HG03066 (cell line): ENCODE results near the gene TMPRSS9.

Experiments used
- ATAC-seq: cut with Tn5 transposase; IDR thresholded peaks from one replicate; pipeline ENCODE4 v1.9.1; 2021; ENCODE audit warnings: low read depth; ENCODE audit not compliant: unreplicated experiment

Gene TMPRSS9

DNA sequence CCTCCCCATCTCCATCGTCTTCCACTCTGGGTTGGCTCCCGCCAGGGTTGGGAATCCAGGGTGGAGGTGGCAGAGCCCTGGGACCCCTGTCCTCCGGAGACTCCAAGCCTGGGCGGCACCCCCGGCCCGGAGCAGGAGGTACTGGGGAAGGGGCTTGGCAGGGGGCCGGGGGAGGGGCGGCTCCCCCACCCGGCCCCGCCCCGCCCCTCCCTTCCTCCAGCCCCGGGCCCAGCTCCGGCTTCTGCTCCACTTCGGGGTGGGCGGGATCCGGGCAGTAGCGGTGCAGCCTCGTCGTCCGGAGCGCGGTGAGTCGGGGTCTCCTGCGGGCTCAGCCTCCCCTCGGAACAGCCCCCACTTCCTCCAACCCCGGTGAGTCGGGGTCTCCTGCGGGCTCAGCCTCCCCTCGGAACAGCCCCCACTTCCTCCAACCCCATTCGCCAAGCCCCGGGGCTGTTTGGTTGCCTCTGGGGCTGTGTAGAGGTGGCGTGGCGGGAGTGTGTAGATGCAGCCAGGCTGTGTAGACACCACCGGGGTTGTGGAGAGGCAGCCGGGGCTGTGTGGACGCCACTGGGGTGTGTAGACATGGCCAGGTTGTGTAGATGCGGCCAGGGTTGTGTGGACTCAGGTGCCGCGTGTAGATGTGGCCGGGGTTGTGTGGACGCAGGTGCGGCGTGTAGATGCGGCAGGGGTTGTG lies at the start of gene TMPRSS9:
Gene TMPRSS9 (plus strand): TSS at position 274 of the 694 bp plus-strand sequence. CDS start 29,521 bp downstream, outside the sequence.
- no peak for ATAC-seq

DNA sequence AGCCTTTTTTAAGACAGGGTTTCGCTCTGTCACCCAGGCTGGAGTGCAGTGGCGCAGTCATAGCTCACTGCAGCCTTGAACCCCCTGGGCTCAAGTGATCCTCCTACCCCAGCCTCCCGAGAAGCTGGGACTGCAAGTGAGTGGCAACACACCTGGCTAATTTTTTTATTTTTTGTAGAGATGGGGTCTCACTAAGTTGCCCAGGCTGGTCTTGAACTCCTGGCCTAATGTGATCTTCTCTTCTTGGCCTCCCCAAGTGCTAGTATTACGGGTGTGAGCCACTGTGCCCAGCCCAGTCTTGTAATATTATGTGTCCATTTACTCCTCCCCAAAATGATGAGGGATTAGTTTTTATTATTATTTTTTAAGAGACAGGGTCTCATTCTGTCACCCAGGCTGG lies 49.0 kb upstream of the TMPRSS9 start:
- no peak for ATAC-seq

DNA sequence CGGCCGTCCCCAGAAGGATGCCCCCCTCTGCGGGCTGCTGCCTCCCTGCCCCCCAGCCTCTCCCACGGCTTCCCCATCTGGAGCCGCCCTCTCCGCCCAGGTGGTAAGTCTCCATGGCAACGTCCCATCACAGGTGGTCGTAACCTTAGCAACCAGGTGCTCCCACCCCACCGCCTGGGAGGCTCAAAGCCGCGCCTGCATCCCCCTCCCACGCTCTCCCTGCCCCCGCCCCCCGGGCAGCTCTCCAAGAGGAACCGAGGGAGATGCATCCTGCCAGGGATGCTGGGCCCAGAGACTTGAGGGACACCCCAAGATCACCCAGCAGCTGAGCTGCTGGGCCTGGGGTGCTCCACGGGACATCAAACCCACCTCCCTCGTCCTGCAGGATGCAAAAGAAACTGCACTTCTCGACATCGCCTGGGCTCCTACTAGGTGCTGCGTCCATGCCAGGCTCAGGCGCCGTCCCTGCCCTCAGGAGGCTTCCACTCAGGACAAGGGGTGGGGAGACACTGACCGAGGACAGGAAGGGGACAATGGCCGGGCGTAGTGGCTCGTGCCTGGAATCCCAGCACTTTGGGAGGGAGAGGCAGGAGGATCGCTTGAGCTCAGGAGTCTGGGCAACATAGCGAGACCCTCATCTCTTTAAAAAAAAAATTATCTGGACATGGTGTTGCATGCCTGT lies 47.1 kb upstream of the TMPRSS9 start:
- ATAC-seq = no peak

DNA sequence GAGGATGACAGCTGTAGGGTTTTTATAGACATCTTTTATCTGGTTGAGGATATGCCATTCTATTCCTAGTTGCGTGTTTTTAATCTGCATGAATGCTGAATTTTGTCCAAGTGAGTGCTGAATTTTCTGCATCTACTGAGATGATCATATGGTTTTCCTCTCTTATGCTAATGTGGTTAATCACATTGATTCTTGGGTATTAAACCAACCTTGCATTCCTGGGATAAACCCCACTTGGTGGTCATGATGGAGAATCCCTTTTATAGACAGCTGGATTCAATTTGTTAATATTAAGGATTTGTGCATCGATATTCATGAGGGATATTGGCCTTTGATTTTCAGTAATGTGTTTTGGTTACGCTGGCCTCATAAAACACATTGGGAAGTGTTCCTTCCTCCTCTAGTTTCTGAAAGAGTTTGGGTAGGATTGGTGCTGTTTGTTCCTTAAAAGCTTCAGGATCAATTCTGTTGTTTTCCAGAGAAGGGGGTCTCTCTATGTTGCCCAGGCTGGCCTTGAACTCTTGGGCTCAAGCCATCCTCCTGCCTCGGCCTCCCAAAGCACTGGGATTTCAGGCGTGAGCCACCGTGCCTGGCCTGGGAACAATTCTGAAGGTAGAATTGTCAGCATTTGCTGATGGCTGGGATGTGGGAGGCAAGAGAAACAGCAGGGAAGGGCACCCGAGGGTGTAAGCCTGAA lies 44.8 kb upstream of the TMPRSS9 start:
- ATAC-seq = no peak

DNA sequence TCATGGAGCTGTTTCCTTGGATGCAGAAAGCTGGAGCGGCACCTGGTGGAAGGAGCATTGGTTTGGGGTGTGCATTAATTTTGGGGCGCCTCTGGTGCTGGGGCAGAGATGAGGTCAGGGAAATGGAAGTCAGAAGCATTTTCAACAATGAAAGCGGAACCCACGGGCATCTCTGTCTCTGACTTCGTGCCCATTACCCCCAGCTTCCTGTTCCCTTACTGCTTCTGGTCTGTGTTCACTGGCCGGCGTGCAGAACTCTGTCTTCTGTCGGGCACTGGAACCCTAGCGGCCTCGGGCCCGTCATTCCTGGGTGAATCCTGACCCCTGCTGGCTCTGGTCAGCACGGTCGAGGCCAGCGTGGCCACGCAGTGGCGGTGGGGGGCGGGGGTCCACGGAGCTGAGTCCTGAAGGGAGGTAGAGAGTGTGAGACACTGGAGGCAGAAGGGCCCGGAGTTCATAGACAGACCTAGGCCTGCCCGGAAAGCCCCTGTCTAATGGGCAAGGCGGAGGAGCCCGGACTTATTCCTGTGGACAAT lies 44.2 kb upstream of the TMPRSS9 start:
- ATAC-seq = no peak

DNA sequence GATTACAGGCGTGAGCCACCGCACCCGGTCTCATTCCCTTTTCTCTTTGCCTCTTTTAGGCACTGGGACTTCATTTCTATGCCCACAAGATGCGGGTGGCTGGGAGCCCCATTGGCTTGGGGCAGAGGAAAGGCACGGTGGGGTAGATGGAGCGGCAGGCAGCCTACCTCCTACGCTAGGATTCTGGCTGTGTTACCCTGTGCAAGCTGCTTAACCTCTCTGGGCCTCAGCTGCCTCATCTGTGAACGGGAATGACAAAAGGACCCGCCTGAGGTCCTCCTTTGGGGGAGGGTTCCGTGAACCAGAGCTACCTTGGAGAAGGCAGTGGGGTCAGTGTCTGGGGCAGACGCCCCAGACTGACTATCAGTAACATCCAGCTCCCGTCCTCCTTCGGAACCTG lies 42.8 kb upstream of the TMPRSS9 start:
- no peak for ATAC-seq

DNA sequence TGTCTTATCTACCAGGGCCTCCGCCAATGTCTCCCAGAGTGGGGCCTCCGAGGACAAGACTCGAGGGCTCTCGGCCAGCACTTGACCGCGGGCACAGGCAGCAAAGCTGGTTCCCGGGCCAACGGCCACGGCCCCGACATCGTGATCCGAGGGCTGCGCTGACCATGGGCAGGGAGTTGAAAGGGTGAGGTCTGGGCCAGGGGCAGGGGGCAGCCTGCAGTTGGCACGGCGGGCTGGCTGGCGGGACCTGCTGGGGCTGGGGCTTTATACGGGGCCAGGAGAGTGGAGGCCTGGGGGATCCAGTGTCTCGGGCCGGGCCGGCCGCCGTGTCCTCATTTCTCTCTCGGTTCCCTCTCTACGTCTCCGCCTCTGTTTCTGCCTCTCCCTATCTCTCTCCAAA lies 42.3 kb upstream of the TMPRSS9 start:
- ATAC-seq = no peak

DNA sequence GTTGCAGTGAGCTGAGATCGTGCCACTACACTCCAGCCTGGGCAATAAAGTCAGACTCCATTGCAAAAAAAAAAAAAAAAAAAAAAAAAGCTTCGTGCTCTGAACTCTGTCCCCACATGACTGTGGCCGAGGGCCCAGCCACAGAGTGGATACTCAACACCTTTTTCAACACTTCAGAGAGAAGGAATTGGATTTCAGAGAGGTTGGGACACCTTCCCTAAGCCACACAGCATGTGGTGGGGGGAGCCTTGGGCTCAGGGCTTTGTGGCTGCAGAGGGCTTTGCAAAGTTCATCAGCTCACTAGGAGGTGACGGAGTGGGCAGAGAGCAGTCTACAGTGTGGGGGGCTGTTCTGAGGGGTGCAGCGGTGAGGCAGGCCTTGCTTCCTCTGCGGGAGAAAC lies 41.1 kb upstream of the TMPRSS9 start:
- no peak for ATAC-seq

DNA sequence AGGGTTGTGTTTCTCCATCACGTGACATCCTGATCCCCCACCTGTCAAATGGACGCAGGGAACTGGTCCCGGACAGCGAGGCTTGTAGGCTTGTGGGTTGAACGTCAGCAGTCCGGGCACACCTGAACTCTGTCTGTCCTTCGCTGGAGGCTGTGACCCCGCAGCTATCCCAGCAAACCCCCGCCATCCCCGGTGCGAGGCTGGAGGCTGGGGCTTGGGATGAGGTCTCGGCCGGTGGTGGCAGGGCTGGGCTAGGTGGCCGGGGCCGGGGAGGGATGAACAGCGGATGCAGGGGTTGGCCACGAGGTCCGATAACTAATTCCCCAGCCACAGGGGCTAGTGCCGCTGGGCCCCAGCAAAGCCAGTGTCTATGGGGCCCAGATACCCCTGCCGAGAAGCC lies 40.5 kb upstream of the TMPRSS9 start:
- no peak for ATAC-seq

DNA sequence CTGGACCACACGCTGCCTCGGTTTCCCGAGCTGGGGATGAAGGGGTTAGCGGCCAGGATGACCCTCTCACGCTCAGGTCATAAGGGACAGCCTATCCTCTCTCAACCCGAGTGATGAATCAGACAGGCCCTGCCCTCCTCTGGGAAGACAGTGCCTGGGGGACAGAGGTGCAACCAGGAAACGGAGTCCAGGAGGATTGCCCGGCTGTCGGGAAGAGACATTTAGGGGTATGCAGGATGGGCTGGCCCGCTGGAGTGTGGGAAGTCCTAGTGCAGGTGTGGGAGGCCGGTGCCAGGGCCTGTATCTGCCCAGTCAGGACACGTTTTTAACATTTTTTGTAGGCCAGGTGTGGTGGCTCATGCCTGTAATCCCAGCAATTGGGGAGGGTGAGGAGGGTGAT lies 40.0 kb upstream of the TMPRSS9 start:
- no peak for ATAC-seq

DNA sequence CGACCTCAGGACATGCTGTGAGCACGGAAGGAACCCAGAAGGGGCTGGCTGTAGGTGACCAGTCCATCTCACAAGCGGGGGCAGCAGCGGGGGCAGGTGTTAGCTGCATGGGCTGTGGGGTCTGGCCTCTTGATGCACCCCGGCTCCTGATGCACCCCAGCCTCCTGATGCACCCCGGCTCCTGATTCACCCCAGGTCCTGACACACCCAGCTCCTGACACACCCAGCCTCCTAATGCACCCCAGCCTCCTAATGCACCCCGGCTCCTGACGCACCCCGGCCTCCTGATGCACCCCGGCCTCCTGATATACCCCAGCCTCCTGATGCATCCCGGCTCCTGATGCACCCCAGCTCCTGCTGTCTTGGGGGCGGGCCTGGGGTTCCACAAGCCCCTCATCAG lies 39.1 kb upstream of the TMPRSS9 start:
- ATAC-seq = no peak

DNA sequence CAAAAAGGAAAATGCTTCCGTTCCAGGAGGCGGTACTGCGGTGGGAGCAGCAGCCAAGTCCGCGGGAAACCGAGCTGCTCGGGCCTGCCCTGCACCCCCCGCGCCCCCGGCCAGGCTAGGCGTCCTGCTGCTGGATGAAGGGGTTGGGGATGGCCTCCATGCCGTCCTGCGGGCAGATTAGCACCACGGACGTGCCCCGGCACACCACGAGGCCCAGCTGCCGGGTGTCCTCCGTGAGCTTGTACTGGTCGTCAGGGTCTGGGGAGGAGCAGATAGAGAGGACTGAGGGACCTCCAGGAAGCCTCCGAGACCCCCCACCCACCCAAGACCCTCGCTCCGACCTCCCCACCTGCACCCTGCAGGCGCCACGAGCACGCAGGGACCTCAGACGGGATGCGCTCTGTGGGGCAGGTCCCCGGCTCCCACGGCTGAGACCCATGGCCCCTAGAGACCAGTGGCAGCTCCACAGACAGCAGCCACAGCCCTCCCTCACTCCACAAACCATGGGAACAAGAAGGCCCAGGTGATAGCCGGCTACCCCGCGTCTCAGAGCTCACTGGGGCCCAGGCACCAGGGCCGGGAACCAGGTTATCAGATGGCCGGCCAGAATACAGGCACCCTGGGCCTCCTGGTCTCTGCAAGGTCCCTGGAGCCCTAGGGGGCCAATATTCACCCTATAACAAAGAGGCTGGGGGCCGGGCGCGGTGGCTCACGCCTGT lies 38.3 kb upstream of the TMPRSS9 start:
- ATAC-seq = no peak

DNA sequence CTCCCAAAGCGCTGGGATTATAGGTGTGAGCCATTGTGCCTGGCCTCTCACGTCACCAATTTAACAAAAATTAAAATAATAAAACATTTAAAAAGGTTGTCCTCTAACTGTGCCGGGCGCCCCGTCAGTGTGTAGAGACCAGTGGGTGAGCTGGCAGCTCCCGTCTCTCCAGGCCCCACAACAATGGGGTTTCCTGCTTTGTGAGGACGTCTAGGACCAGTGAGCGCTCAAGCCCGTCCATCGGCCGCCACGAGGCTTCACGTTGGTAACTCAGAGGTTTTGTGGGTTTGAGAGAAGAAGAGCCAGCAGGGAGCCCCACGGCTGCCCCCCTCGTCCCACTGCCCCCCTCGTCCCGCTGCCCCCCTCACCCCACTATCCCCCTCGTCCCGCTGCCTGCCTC lies 36.4 kb upstream of the TMPRSS9 start:
- no peak for ATAC-seq

DNA sequence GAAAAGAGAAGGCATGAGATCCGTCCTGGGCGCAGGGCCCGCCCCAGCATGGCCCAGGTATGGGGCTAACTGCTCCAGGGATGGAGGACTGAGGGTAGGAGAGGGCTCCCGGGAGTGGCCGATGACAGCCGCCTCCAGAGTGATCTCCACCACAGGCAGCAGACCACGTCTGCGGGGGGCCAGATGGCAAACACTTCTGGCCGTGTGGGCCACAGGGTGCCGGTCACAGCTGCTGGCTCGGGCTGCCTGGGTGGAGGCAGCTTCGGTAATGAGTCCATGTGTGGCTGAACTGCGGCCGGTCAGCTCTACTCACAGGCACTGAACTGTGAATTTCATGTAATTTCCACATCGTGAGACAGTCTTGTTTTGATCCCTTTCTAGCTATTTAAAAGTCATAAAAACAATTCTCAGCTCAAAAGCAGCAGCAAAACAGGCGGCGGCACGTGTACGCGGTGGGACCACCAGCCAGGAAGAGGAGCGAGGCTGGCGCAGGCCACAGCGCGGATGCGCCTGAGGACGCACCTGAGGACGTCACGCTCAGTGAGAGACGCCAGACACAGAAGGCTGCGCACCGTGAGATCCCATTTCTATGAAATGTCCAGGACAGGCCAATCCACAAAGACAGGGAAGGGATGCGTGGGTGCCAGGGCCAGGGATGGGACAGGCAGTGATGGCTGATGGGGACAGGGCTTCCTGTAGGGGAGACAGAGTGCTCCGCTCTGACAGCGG lies 35.7 kb upstream of the TMPRSS9 start:
- no peak for ATAC-seq

DNA sequence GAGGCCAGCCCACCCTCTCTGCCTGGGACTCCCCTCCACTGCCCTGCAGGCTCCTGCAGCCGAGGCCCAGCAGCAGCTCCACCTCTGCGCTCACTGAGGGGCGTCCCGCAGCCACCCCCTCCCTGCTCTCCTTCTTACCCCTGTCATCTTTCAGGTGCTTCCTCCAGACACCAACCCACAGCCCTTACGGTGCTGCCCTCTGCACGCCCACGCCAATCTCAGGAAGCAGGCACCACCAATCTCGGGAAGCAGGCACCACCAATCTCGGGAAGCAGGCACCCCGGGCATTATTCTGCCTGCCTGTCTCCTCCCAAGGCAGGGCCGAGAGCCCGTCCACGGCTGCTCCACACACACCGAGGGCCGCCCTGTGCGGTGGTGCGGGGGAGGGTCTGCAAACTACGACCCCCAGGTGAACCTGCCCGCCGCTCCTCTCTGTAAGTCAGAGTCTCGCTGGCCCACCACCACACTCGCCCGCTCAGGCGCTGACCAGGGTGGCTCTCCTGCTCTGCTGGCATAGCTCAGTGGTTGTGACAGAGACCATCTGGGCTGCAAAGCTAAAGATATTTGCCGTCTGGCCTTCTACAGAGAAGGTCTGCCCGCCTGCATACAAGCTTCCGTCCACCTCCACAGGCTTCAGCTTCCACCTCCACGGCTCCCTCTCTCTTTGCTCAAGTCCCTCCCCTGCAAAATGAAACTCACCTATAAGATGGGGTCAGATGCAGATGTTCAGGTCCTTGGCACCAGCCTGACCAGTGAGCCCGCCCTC lies 34.6 kb upstream of the TMPRSS9 start:
- ATAC-seq = no peak

DNA sequence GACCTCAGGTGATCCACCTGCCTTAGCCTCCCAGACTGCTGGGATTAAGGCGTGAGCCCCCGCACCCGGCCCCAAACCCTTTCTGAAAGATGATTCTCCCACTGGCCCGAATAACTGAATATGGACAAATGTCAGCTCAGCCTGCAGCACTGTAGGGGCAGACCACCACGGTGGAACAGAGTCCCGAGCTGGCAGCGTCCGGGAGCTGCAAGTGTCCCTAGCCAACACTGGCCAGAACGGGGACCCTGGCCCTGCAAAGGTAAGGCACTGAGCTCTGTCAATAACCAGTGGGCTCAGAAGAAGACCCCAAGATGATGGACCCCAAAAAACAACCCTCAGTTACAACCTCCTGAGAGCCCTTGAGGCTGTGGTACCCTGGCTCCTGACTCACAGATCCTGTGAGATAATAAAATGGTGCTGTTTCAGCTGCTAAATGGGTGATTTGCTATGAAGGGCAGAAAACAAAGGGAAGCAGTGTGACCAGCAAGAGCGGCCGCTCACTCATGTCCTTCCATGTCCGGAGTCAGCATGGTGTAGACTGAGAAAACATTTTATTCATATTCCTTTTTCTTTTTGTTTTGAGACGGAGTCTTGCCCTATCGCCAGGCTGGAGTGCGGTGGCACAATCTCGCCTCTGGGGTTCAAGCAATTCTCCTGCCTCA lies 33.2 kb upstream of the TMPRSS9 start:
- no peak for ATAC-seq

DNA sequence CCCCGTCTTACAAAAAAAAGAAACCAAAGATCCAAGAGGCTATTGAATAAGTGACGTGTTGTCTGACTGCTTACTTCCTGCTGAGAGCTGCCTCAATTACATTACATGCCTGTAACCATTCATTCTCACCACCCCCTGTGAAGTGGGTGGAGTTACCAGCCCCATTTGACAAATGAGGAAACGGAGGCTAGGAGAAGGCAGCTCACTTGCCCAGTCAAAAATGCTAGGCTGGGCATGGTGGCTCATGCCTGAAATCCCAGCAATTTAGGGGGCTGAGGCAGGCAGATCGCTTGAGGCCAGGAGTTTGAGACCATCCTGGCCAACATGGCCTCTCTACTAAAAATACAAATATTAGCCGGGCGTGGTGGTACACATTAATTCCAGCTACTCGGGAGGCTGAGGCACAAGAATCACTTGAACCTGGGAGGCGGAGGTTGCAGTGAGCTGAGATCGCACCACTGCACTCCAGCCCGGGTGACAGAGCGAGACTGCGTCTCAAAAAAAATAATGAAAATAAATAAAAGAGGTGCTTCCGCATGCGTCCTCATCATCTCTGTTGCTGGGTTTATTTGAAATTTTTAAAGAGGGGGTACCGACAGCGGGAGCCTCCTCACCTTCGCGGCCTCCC lies 32.2 kb upstream of the TMPRSS9 start:
- no peak for ATAC-seq

DNA sequence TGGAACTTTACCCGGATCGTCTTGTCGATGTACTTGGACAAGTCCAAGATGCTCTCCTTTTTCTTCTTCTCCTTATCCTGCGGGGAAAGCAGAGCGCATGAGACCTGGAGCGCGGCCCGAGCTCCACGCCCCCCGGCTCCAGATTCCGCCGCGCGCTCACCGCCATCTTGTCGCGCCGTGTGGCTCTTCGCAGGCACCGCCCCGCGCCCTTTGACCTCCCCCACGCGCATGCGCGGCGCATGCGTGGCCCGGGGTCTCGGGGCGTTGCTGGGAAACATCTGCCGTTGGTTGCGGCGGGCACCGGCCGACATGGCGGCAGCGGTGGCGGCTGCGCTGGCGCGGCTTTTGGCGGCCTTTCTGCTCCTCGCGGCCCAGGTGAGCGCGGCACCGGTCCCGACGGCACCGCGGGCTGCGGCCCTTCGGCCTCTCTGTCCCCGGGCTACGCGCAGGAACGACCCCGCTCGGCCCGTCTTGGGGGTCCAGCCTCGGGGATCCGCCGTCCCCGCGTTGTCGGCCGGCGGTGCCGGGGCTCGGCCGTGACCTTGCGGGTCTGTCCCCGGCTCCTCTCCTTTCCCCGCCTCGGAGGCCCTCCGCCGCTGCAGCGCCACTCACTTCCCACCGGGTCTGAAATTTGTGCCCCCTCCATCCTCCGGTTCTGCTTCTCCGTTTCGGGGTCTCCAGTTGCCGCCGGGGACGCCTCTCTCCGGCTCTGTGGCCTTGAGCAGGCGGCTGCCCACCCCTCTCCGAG lies 31.5 kb upstream of the TMPRSS9 start, which contains the start of the genes LSM7 and SPPL2B:
Gene LSM7 (minus strand): TSS at position 186 of the 748 bp plus-strand sequence. CDS start 20 bp downstream, at position 166.
Gene SPPL2B (plus strand): TSS at position 284 of the 748 bp plus-strand sequence. CDS start 26 bp downstream, at position 310.
- ATAC-seq = no peak
